Activated B cell treated with CpG ODN at 0.5 μM for 24 hours (primary cell): ENCODE measurements around the gene TP53TG5. TPM values are rescaled to one million over a fixed set of nuclear protein-coding genes. Genes with fewer than 3 reads are reported as not detected.

Experiments
- ATAC-seq: fragments of 200-7000 bp; cut with Tn5 transposase; one replicate; pipeline ENCODE4 v1.10.0; 2021; ENCODE audit warnings: low read depth, mild to moderate bottlenecking, moderate library complexity
- CTCF ChIA-PET: fragments of 350-600 bp; sonication (Branson Sonifier 250); formaldehyde crosslinking; loops from one replicate; lab custom pipeline; 2021; ENCODE audit warnings: antibody characterized with exemption; lab: Charles Lee
- POLR2A ChIA-PET: fragments of 350-600 bp; sonication (Branson Sonifier 250); formaldehyde crosslinking; loops from one replicate; lab custom pipeline; 2021; ENCODE audit warnings: antibody characterized with exemption; lab: Charles Lee
- DNase-seq: peaks from one replicate; pipeline ENCODE4 v3.0.0; 2022
- H3K27ac Mint-ChIP-seq: one replicate; pipeline ENCODE4 v1.8.0; 2020; ENCODE audit warnings: mixed read lengths
- H3K27me3 Mint-ChIP-seq: one replicate; pipeline ENCODE4 v1.8.0; 2021; ENCODE audit warnings: mixed read lengths
- H3K36me3 Mint-ChIP-seq: one replicate; pipeline ENCODE4 v1.8.0; 2021; ENCODE audit warnings: low read depth, mixed read lengths
- H3K4me1 Mint-ChIP-seq: one replicate; pipeline ENCODE4 v1.8.0; 2021; ENCODE audit warnings: mixed read lengths
- H3K4me3 Mint-ChIP-seq: one replicate; pipeline ENCODE4 v1.8.0; 2020; ENCODE audit warnings: mild to moderate bottlenecking, mixed read lengths
- H3K9me3 Mint-ChIP-seq: one replicate; pipeline ENCODE4 v1.8.0; 2020; ENCODE audit warnings: mixed read lengths
- CTCF ChIP-seq: fragments of 200-600 bp; IDR thresholded peaks from one replicate; pipeline ENCODE4 v1.8.0; 2022; ENCODE audit warnings: antibody characterized with exemption, mild to moderate bottlenecking
- intact Hi-C: fragments of 100-400 bp; cut with micrococcal nuclease; formaldehyde crosslinking; loops from one replicate; pipeline ENCODE4 v1.15.1; 2024
- total RNA-seq: library from RNA; stranded (reverse); gene quantifications from 2 replicates; pipeline ENCODE4 v1.2.3, GENCODE V29; 2022

The TP53TG5 gene
- total RNA-seq, 1 donor from 2014 or later = not detected

DNA sequence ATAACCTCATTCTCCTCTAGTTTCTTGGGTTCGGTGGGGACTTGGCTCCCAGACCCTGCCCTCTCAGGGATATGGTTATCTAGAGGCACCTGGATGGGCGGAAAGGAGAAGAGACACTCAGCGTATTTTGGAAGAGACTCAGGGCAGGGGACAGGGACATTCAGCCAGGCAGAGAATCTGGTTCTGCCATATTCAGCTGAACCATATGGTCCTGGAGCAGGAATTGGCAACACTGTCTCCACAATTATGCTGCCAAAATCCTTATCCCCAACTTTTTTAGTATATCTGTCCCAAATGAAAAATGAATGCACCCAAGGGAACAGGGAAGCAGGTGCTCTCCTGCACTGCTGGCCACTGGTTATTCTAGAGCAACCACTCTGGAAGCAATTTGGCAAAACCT is 47.6 kb downstream of the TP53TG5 start:
- CTCF ChIA-PET = no interaction called here
- H3K36me3 Mint-ChIP-seq = no peaks in the 10 kb centered on the region

DNA sequence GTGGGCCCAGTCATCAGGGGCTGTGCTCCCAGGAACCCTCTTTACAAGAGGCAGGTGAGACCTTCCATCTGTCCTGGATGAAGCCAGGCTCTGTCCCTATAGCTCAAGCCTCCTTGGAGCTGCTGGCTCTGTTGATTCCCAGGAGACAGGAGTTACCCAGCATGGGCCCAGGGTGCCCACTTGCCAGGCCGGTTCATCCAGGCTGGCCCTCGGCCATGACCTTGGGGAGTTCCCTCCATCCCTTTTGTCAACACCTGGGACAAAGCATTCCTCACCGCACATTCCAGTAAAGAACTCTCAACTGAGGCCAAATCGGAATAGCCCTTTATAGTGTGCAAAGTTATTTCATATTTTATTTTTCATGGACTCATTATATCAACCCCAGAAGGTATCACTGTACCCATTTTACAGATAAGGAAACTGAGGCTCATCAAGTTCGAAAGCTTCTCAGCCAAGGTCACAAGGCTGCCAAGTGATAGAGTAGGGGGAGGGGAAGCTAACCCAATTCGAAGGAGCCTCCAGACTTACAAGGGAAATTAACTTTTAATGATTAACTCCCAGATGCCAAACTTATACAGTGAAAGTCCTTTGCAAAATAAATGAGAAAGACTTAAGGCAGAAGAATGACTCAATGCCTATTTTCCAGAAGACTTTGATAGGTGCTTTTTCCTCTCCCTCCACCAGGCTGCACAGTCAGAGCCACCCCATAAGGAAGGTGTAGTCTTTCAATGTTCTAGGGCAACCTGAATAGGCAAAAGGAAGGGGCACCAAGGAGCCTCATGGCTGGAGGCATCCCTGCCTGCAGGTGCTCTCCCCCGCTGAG is 48.4 kb downstream of the TP53TG5 start:
- Mint-ChIP-seq H3K4me3 (no peak overlapping the region), H3K27ac (no peak overlapping the region), H3K27me3 (no peaks in the 10 kb centered on the region), H3K9me3 (no peaks in the 10 kb centered on the region), H3K36me3 (no peaks in the 10 kb centered on the region), H3K4me1 (no peaks in the 10 kb centered on the region)
- intact Hi-C loops = no loop called here
- ChIA-PET POLR2A (no interaction called here), CTCF (no interaction called here)
- DNase-seq (no peak), ATAC-seq (no peak)
- no peak for TF ChIP-seq CTCF

More for the DNA sequence above, 47.6 kb downstream of the TP53TG5 start:
- no peak for TF ChIP-seq CTCF
- Mint-ChIP-seq H3K27me3 (no peaks in the 10 kb centered on the region), H3K27ac (no peak overlapping the region), H3K4me1 (no peaks in the 10 kb centered on the region), H3K9me3 (no peaks in the 10 kb centered on the region), H3K4me3 (no peak overlapping the region)
- POLR2A ChIA-PET = no interaction called here
- intact Hi-C loops = no loop called here
- DNase-seq (no peak), ATAC-seq (no peak)

GRCh38 chr20:45328451-45328850 is 49.7 kb downstream of the TP53TG5 start:
- DNase-seq (no peak), ATAC-seq (no peak)
- H3K27me3 Mint-ChIP-seq = no peaks in the 10 kb centered on the region
- H3K4me3 Mint-ChIP-seq = no peak overlapping the region
- no peaks in the 10 kb centered on the region for H3K9me3 Mint-ChIP-seq
- no peak for TF ChIP-seq CTCF
- no peaks in the 10 kb centered on the region for H3K4me1 Mint-ChIP-seq
- intact Hi-C loops = no loop called here
- ChIA-PET POLR2A (no interaction called here), CTCF (no interaction called here)
- H3K27ac Mint-ChIP-seq = no peak overlapping the region
- H3K36me3 Mint-ChIP-seq = no peaks in the 10 kb centered on the region

GRCh38 chr20:45325371-45325770 is 52.8 kb downstream of the TP53TG5 start:
- Mint-ChIP-seq H3K27ac (no peak overlapping the region), H3K4me3 (no peak overlapping the region), H3K27me3 (no peaks in the 10 kb centered on the region), H3K36me3 (no peaks in the 10 kb centered on the region), H3K9me3 (no peaks in the 10 kb centered on the region), H3K4me1 (peaks cover 17% of the 10 kb centered on the region)
- POLR2A ChIA-PET = no interaction called here
- ATAC-seq (no peak), DNase-seq (no peak)
- TF ChIP-seq CTCF = no peak
- CTCF ChIA-PET = interaction anchor here (1.1 to 2.3 kb wide), 2 partner anchors 35 to 112 kb away, joined by 3 to 5 read pairs; no protein-coding TSS in a partner anchor
- intact Hi-C loops = no loop called here

GRCh38 chr20:45323731-45324130 is 54.4 kb downstream of the TP53TG5 start:
- DNase-seq (no peak), ATAC-seq (no peak)
- ChIA-PET POLR2A (interaction anchor here (1.2 kb wide), 1 partner anchor 40 kb away, joined by 4 read pairs; no protein-coding TSS in a partner anchor), CTCF (interaction anchor here (0.8 to 2.3 kb wide), 7 partner anchors 12 to 447 kb away, joined by 3 to 33 read pairs (median 6); partner anchors contain the start of gene PIGT)
- H3K4me3 Mint-ChIP-seq = no peak overlapping the region
- H3K27me3 Mint-ChIP-seq = no peaks in the 10 kb centered on the region
- no peak for TF ChIP-seq CTCF
- no peaks in the 10 kb centered on the region for H3K36me3 Mint-ChIP-seq
- H3K27ac Mint-ChIP-seq = no peak overlapping the region
- intact Hi-C loops = loop anchor here (1.0 kb wide), 2 partner anchors 164 to 448 kb away; no protein-coding TSS in a partner anchor
- no peaks in the 10 kb centered on the region for H3K9me3 Mint-ChIP-seq
- peaks cover 30% of the 10 kb centered on the region for H3K4me1 Mint-ChIP-seq
